NCI-H510A (cell line): ENCODE results near the gene RNLS.
"Not testable (repeated sequence)": the region's sequence is repeated elsewhere in the genome, so short reads cannot be mapped to it uniquely, and the experiment has no call there.

Experiments
- DNase-seq: peaks from one replicate; lab custom pipeline; 2025; lab: John Stamatoyannopoulos, UW

Gene RNLS

GRCh38 chr10:88386821-88387773 is 196.0 kb downstream of the RNLS start:
- no peak for DNase-seq

GRCh38 chr10:88386204-88386788 is 196.8 kb downstream of the RNLS start:
- no peak for DNase-seq

- no peak for DNase-seq
Observed at GRCh38 chr10:88385601-88386203, 197.4 kb downstream of the RNLS start.

- no peak for DNase-seq
Observed at GRCh38 chr10:88383276-88383675, 199.8 kb downstream of the RNLS start.

- DNase-seq, result no peak
Observed at GRCh38 chr10:88382699-88383098, 200.4 kb downstream of the RNLS start.

GRCh38 chr10:88379575-88379974 is 203.5 kb downstream of the RNLS start:
- no peak for DNase-seq

GRCh38 chr10:88377510-88377909 is 205.6 kb downstream of the RNLS start:
- no peak for DNase-seq

- DNase-seq, result no peak
Observed at GRCh38 chr10:88374392-88375175, 208.5 kb downstream of the RNLS start.

- DNase-seq, result no peak
Observed at GRCh38 chr10:88372881-88373592, 210.1 kb downstream of the RNLS start.

GRCh38 chr10:88372051-88372715 is 210.9 kb downstream of the RNLS start:
- no peak for DNase-seq

- DNase-seq, result no peak
Observed at GRCh38 chr10:88370713-88371112, 212.4 kb downstream of the RNLS start.

- no peak for DNase-seq
Observed at GRCh38 chr10:88366772-88367171, 216.3 kb downstream of the RNLS start.

GRCh38 chr10:88361995-88362807 is 220.9 kb downstream of the RNLS start:
- DNase-seq, result no peak

- no peak for DNase-seq
Observed at GRCh38 chr10:88361494-88361893, 221.6 kb downstream of the RNLS start.

- DNase-seq, result not testable (repeated sequence)
Observed at GRCh38 chr10:88355750-88356149, 227.4 kb downstream of the RNLS start.

- no peak for DNase-seq
Observed at GRCh38 chr10:88347597-88348304, 235.4 kb downstream of the RNLS start.

GRCh38 chr10:88347022-88347421 is 236.1 kb downstream of the RNLS start:
- no peak for DNase-seq

GRCh38 chr10:88346144-88346977 is 236.8 kb downstream of the RNLS start:
- DNase-seq, result no peak
